SU-DHL-6 (cell line): ENCODE measurements around the gene RBFOX1.

Experiments
- H2AFZ ChIP-seq: fragments of 200-600 bp; sonication (generic); 2 replicates; pipeline ENCODE4 v1.6.1; 2014; ENCODE audit warnings: low read depth, mild to moderate bottlenecking, moderate library complexity, mixed read lengths, antibody characterized with exemption, low read length; ENCODE audit not compliant: severe bottlenecking
- H3F3A ChIP-seq: fragments of 200-600 bp; shearing (Covaris generic); 2 replicates; pipeline ENCODE4 v1.6.0; 2016; ENCODE audit warnings: antibody characterized with exemption, mild to moderate bottlenecking; ENCODE audit not compliant: insufficient read depth
- H3K27ac ChIP-seq: fragments of 200-600 bp; sonication (generic); 2 replicates; pipeline ENCODE4 v1.5.1; 2016; ENCODE audit warnings: low read depth, mild to moderate bottlenecking, low read length, moderate library complexity, mixed read lengths
- H3K27me3 ChIP-seq: fragments of 200-600 bp; sonication (generic), shearing (Covaris generic); 2 replicates; pipeline ENCODE4 v1.6.0; 2014; ENCODE audit warnings: mild to moderate bottlenecking, low read length
- H3K36me3 ChIP-seq: fragments of 200-600 bp; sonication (generic); 2 replicates; pipeline ENCODE4 v1.6.1; 2014; ENCODE audit warnings: mild to moderate bottlenecking, low read length, mixed read lengths
- H3K4me2 ChIP-seq: fragments of 300-600, 200-600 bp; shearing (Covaris generic), sonication (generic); 2 replicates; pipeline ENCODE4 v1.6.0; 2014; ENCODE audit warnings: low read length, low read depth, mild to moderate bottlenecking; ENCODE audit not compliant: poor library complexity, severe bottlenecking
- H3K4me3 ChIP-seq: fragments of 200-600 bp; sonication (generic); 2 replicates; pipeline ENCODE4 v1.5.1; 2014; ENCODE audit warnings: antibody characterized with exemption, low read length, mild to moderate bottlenecking, mixed read lengths; ENCODE audit not compliant: insufficient read depth, poor library complexity, severe bottlenecking
- H3K79me2 ChIP-seq: fragments of 200-600 bp; sonication (generic); 2 replicates; pipeline ENCODE4 v1.6.1; 2014; ENCODE audit warnings: mild to moderate bottlenecking, low read length, moderate library complexity; ENCODE audit not compliant: insufficient read depth
- H3K9ac ChIP-seq: fragments of 200-600 bp; sonication (generic); 2 replicates; pipeline ENCODE4 v1.7.0; 2014; ENCODE audit warnings: mild to moderate bottlenecking, low read length
- H3K9me2 ChIP-seq: fragments of 200-600 bp; sonication (generic); replicated peaks from 2 replicates; pipeline ENCODE4 v1.6.1; 2014; ENCODE audit warnings: low read length; ENCODE audit not compliant: insufficient read depth
- H3K9me3 ChIP-seq: fragments of 200-600 bp; sonication (generic); 2 replicates; pipeline ENCODE4 v1.6.1; 2014; ENCODE audit warnings: low read length, mixed read lengths; ENCODE audit not compliant: insufficient read depth
- H4K20me1 ChIP-seq: fragments of 200-600 bp; sonication (generic); 2 replicates; pipeline ENCODE4 v1.6.1; 2014; ENCODE audit warnings: low read depth, mild to moderate bottlenecking, antibody characterized with exemption, low read length, moderate library complexity, mixed read lengths
- CTCF ChIP-seq: fragments of 200-600 bp; sonication (generic); IDR thresholded peaks from one replicate; pipeline ENCODE4 v1.5.1; 2017; ENCODE audit warnings: antibody characterized with exemption, mild to moderate bottlenecking, low read length, moderate library complexity; ENCODE audit not compliant: insufficient read depth, poor library complexity, severe bottlenecking
- EZH2phosphoT487 ChIP-seq: fragments of 200-600 bp; sonication (generic), shearing (Covaris generic); conservative IDR thresholded peaks from 2 replicates; pipeline ENCODE4 v1.6.1; 2018; ENCODE audit warnings: mild to moderate bottlenecking, antibody characterized with exemption, low read length, moderate library complexity, mixed read lengths

The RBFOX1 gene

GRCh38 chr16:7431723-7432122, 99.1 kb downstream of the RBFOX1 start:
- H3K9me2 ChIP-seq, result no peaks in the 10 kb centered on the region
- no peaks in the 10 kb centered on the region for H3K27me3 ChIP-seq
- H3K4me3 ChIP-seq, result no peak overlapping the region
- no peaks in the 10 kb centered on the region for H3K36me3 ChIP-seq
- TF ChIP-seq EZH2phosphoT487 (no peak), CTCF (no peak)
- no peak overlapping the region for H2AFZ ChIP-seq
- no peak overlapping the region for H3K4me2 ChIP-seq
- H3K9me3 ChIP-seq, result no peaks in the 10 kb centered on the region
- no peak overlapping the region for H3K9ac ChIP-seq
- no peaks in the 10 kb centered on the region for H3K79me2 ChIP-seq
- no peaks in the 10 kb centered on the region for H4K20me1 ChIP-seq
- no peaks in the 10 kb centered on the region for H3F3A ChIP-seq
- H3K27ac ChIP-seq, result no peak overlapping the region

- H3K9me3 ChIP-seq, result no peaks in the 10 kb centered on the region
- H3K79me2 ChIP-seq, result no peaks in the 10 kb centered on the region
- no peaks in the 10 kb centered on the region for H3K36me3 ChIP-seq
- H3F3A ChIP-seq, result no peaks in the 10 kb centered on the region
- no peaks in the 10 kb centered on the region for H3K27me3 ChIP-seq
- no peaks in the 10 kb centered on the region for H4K20me1 ChIP-seq
- H3K27ac ChIP-seq, result no peak overlapping the region
- no peak overlapping the region for H3K4me3 ChIP-seq
- no peaks in the 10 kb centered on the region for H3K9me2 ChIP-seq
- H2AFZ ChIP-seq, result no peak overlapping the region
- H3K9ac ChIP-seq, result no peak overlapping the region
- TF ChIP-seq CTCF (no peak), EZH2phosphoT487 (no peak)
- H3K4me2 ChIP-seq, result no peak overlapping the region
Observed at GRCh38 chr16:7436306-7436705, 103.7 kb downstream of the RBFOX1 start.

GRCh38 chr16:7437135-7437804, 104.6 kb downstream of the RBFOX1 start:
- H3K4me3 ChIP-seq, result no peak overlapping the region
- H3K27ac ChIP-seq, result no peak overlapping the region
- no peaks in the 10 kb centered on the region for H3K27me3 ChIP-seq
- TF ChIP-seq CTCF, result no peak
- TF ChIP-seq EZH2phosphoT487, result no peak
- no peaks in the 10 kb centered on the region for H3F3A ChIP-seq
- no peaks in the 10 kb centered on the region for H3K9me3 ChIP-seq
- H4K20me1 ChIP-seq, result no peaks in the 10 kb centered on the region
- H3K9ac ChIP-seq, result no peak overlapping the region
- H3K36me3 ChIP-seq, result no peaks in the 10 kb centered on the region
- no peak overlapping the region for H3K4me2 ChIP-seq
- H3K79me2 ChIP-seq, result no peaks in the 10 kb centered on the region
- no peak overlapping the region for H2AFZ ChIP-seq
- H3K9me2 ChIP-seq, result no peaks in the 10 kb centered on the region
